ENCODE measurements around the gene AP3D1. TPM values are rescaled to one million over a fixed set of nuclear protein-coding genes. Genes with fewer than 3 reads are reported as not detected.

AP3D1 gene
- total RNA-seq, 4 donors from 2014 or later, result 101 to 189 (median 152) TPM

DNA sequence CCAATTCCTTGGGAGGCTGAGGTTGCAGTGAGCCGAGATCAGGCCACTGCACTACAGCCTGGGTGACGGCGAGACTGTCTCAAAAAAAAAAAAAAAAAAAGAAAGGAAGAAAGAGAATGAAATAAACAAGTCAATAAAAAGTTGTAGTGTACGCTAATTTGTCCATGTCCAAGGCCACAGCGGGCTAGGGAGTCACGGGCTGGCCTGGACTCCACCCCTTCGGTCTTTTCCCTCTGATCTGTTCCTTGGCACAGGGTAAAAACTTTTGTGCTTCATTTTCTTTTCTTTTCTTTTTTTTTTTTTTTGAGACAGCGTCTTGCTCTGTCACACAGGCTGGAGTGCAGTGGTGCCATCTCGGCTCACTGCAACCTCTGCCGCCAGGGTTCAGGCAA is 80.9 kb downstream of the AP3D1 start:
- WGBS, 2 donors (ENCODE audit: low coverage in 1 of 2), result 42 to 50% methylated on average over 5 to 10 of the region's 10 CpGs
- H3K9me3 ChIP-seq, result no peaks in the 10 kb centered on the region
- intact Hi-C loops (cut with DNase I; ENCODE audit: low total_unique reads) (loop anchor here (10.0 kb wide), 1 partner anchor 146 kb away; no protein-coding TSS in a partner anchor), in situ Hi-C loops (cut with MboI; ENCODE audit: low pct_ligation_motif_present in 1 of 4, low pct_unique_long_range_greater_than_20kb in 1 of 4, low sequenced_read_pairs in 3 of 4) (loop anchor here in 1 of 4 donors (10.0 kb wide), 1 partner anchor 46 kb away; no protein-coding TSS in a partner anchor)
- no peaks in the 10 kb centered on the region for H3K27me3 ChIP-seq
- H3K4me3 ChIP-seq, result no peak overlapping the region
- peaks cover 0 to 36% (median 16%) of the 10 kb centered on the region in 4 donors for H3K36me3 ChIP-seq
- peak; percentile 74 for DNase-seq
- TF ChIP-seq, protein P1, sequence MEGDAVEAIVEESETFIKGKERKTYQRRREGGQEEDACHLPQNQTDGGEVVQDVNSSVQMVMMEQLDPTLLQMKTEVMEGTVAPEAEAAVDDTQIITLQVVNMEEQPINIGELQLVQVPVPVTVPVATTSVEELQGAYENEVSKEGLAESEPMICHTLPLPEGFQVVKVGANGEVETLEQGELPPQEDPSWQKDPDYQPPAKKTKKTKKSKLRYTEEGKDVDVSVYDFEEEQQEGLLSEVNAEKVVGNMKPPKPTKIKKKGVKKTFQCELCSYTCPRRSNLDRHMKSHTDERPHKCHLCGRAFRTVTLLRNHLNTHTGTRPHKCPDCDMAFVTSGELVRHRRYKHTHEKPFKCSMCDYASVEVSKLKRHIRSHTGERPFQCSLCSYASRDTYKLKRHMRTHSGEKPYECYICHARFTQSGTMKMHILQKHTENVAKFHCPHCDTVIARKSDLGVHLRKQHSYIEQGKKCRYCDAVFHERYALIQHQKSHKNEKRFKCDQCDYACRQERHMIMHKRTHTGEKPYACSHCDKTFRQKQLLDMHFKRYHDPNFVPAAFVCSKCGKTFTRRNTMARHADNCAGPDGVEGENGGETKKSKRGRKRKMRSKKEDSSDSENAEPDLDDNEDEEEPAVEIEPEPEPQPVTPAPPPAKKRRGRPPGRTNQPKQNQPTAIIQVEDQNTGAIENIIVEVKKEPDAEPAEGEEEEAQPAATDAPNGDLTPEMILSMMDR (IDR thresholded peaks at IDR 0.05), result no peak
- TF ChIP-seq POLR2A (IDR thresholded peaks at IDR 0.05) (no peak), POLR2AphosphoS5 (IDR thresholded peaks at IDR 0.05) (peak in 1 of 3 donors; percentile 20)
- peaks cover 0 to 49% (median 27%) of the 10 kb centered on the region in 4 donors for H3K4me1 ChIP-seq
- H3K27ac ChIP-seq, result peak overlapping the region; percentile 78 to 85 (median 83)

DNA sequence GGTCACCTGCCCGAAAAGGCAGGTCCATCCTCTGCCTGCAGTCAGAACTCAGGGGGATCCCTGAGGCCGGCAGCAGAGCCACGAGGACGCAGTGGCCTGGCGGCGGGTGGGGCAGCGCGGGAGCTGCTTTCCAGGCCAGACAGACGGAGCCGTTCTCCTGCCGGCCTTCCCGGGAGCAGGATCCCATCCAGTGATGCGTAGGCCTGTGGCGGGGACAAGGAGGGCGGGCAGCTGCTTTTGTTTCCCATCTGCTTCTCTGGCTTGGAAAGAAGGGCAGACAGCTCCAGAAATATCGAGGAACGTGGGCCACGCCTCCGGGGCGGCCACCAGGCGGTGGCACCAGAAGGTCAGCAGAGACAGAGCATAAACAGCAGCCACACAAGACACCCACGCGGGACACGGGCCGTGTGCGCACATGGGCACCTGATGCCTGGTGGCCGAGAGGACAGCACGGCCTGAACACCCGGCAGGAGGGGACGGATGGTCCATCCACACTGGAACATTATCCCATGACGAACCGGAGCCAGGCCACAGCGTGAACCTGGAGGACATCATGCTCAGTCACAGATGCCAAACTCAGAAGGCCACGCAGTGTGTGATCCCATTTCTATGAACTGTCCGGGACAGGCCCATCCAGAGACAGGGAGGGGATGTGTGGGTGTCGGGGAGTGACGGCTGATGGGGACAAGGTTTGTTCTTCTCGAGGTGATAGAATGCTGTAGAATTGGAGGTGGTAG is 86.4 kb downstream of the AP3D1 start:
- WGBS, 2 donors (ENCODE audit: low coverage in 1 of 2), result 41 to 69% methylated on average over 6 to 37 of the region's 38 CpGs
- in situ Hi-C loops (cut with MboI; ENCODE audit: low pct_ligation_motif_present in 1 of 4, low pct_unique_long_range_greater_than_20kb in 1 of 4, low sequenced_read_pairs in 3 of 4), result loop anchor here in 2 of 4 donors (5.0 kb wide), 2 partner anchors 43 to 48 kb away; partner anchors contain the start of gene BTBD2 (in 1 of the 2)
- TF ChIP-seq EP300 (IDR thresholded peaks at IDR 0.05; ENCODE audit: low read depth) (peak; percentile 96), POLR2A (IDR thresholded peaks at IDR 0.05) (peak; percentile 10), POLR2AphosphoS5 (IDR thresholded peaks at IDR 0.05) (peak in 2 of 3 donors; percentile 26 to 45)
- TF ChIP-seq, protein P1 (IDR thresholded peaks at IDR 0.05), result peak in 3 of 5 experiments; percentile 7 to 25 (median 19)
- no peak for DNase-seq
- intact Hi-C loops (cut with DNase I; ENCODE audit: low total_unique reads), result loop anchor here (5.0 kb wide), 1 partner anchor 43 kb away; no protein-coding TSS in a partner anchor
- H3K4me1 ChIP-seq, result peaks cover 15 to 75% (median 45%) of the 10 kb centered on the region in 4 donors
- H3K9me3 ChIP-seq, result no peaks in the 10 kb centered on the region
- peak overlapping the region; percentile 77 to 85 (median 82) for H3K27ac ChIP-seq
- H3K27me3 ChIP-seq, result no peaks in the 10 kb centered on the region
- H3K4me3 ChIP-seq, result no peak overlapping the region
- no peaks in the 10 kb centered on the region for H3K36me3 ChIP-seq

DNA sequence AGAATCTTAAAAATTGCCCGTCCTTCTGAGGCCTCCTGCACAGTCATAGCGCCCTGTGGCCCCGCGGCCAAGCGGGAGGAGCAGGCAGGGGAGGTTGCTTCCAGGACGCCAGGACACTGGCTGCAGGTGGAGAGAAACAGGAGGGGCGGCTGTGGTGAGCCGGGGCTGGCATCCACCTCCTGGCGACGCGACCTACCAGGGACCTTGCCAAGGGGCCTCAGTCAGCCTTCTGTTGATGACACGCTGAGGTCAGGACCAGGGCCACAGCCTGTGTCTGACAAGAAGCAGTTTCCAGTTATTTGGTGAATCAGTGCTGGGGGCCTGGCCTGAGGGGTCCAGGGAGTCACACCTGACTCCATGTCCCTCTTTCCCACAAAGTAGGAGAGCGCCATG is 87.0 kb downstream of the AP3D1 start:
- Histone ChIP-seq H3K4me3 (no peak overlapping the region), H3K9me3 (no peaks in the 10 kb centered on the region), H3K36me3 (no peaks in the 10 kb centered on the region), H3K27me3 (no peaks in the 10 kb centered on the region), H3K27ac (peak overlapping the region; percentile 77 to 85 (median 82)), H3K4me1 (peaks cover 21 to 75% (median 46%) of the 10 kb centered on the region in 4 donors)
- intact Hi-C loops (cut with DNase I; ENCODE audit: low total_unique reads), result no loop called here
- WGBS, 2 donors (ENCODE audit: low coverage in 1 of 2), result 40 to 77% methylated on average over 1 to 13 of the region's 13 CpGs
- DNase-seq, result no peak
- no peak for TF ChIP-seq POLR2AphosphoS5 (IDR thresholded peaks at IDR 0.05)
- TF ChIP-seq, protein P1 (IDR thresholded peaks at IDR 0.05), result no peak
- TF ChIP-seq POLR2A (IDR thresholded peaks at IDR 0.05), result no peak
- no peak for TF ChIP-seq EP300 (IDR thresholded peaks at IDR 0.05; ENCODE audit: low read depth)
- in situ Hi-C loops (cut with MboI; ENCODE audit: low pct_ligation_motif_present in 1 of 4, low pct_unique_long_range_greater_than_20kb in 1 of 4, low sequenced_read_pairs in 3 of 4), result no loop called here

DNA sequence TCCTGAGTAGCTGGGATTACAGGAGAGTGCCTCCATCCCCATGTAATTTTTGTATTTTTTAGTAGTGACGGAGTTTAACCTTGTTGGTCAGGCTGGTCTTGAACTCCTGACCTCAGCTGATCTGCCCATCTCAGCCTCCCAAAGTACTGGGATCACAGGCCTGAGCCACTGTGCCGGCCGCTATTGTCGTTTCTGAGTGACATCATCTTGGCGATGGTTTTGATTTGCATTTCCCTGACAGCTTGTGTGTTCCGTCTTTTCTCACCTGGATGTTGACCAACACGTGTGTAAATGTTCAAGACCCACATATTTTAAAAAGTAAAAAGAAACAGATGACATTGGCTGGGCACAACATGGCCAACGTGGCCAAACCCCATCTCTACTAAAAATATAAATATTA is 87.5 kb downstream of the AP3D1 start:
- peaks cover 24 to 76% (median 46%) of the 10 kb centered on the region in 4 donors for H3K4me1 ChIP-seq
- no peaks in the 10 kb centered on the region for H3K9me3 ChIP-seq
- H3K36me3 ChIP-seq, result no peaks in the 10 kb centered on the region
- peak overlapping the region; percentile 77 to 85 (median 82) for H3K27ac ChIP-seq
- in situ Hi-C loops (cut with MboI; ENCODE audit: low pct_ligation_motif_present in 1 of 4, low pct_unique_long_range_greater_than_20kb in 1 of 4, low sequenced_read_pairs in 3 of 4) (no loop called here), intact Hi-C loops (cut with DNase I; ENCODE audit: low total_unique reads) (no loop called here)
- no peaks in the 10 kb centered on the region for H3K27me3 ChIP-seq
- WGBS, 2 donors (ENCODE audit: low coverage in 1 of 2), result 77 to 81% methylated on average over 6 to 8 of the region's 8 CpGs
- H3K4me3 ChIP-seq, result no peak overlapping the region
- TF ChIP-seq POLR2A (IDR thresholded peaks at IDR 0.05) (no peak), EP300 (IDR thresholded peaks at IDR 0.05; ENCODE audit: low read depth) (no peak), POLR2AphosphoS5 (IDR thresholded peaks at IDR 0.05) (no peak)
- TF ChIP-seq, protein P1 (IDR thresholded peaks at IDR 0.05), result no peak
- DNase-seq, result no peak

Data from transverse colon (tissue), 4 donors.